Measurements from ENCODE around the gene SPINT4.
"Not testable (repeated sequence)": the region's sequence is repeated elsewhere in the genome, so short reads cannot be mapped to it uniquely, and the experiment has no call there.

The SPINT4 gene

GRCh38 chr20:45758096-45758495, 35.9 kb downstream of the SPINT4 start:
- no peak for TF ChIP-seq CTCF (IDR thresholded peaks at IDR 0.05; ENCODE audit: low read depth, low read length)
- H3K4me1 ChIP-seq = no peaks in the 10 kb centered on the region

GRCh38 chr20:45759921-45760320, 37.8 kb downstream of the SPINT4 start:
- H3K9me3 ChIP-seq; H3K4me1 ChIP-seq; H3K4me3 ChIP-seq (ENCODE audit: low read depth, low read length); H3K27me3 ChIP-seq; H3K36me3 ChIP-seq; DNase-seq: not testable (repeated sequence)

More at GRCh38 chr20:45758096-45758495, 35.9 kb downstream of the SPINT4 start:
- Histone ChIP-seq H3K9me3 (no peaks in the 10 kb centered on the region), H3K36me3 (no peaks in the 10 kb centered on the region), H3K27me3 (no peaks in the 10 kb centered on the region; the same call in 1 of the 2 replicates), H3K4me3 (ENCODE audit: low read depth, low read length) (no peak overlapping the region)
- no peak for DNase-seq

- H3K36me3 ChIP-seq; H3K4me1 ChIP-seq; DNase-seq; H3K9me3 ChIP-seq; H3K27me3 ChIP-seq; H3K4me3 ChIP-seq (ENCODE audit: low read depth, low read length): not testable (repeated sequence)
These were observed 39.8 kb downstream of the SPINT4 start for GRCh38 chr20:45761966-45762365.

- H3K4me1 ChIP-seq; H3K27me3 ChIP-seq; H3K4me3 ChIP-seq (ENCODE audit: low read depth, low read length); DNase-seq; H3K9me3 ChIP-seq; H3K36me3 ChIP-seq: not testable (repeated sequence)
These were observed 42.6 kb downstream of the SPINT4 start for GRCh38 chr20:45764618-45765282.

GRCh38 chr20:45765307-45765875, 43.2 kb downstream of the SPINT4 start:
- H3K4me1 ChIP-seq = no peaks in the 10 kb centered on the region
- no peak overlapping the region for H3K4me3 ChIP-seq (ENCODE audit: low read depth, low read length)
- H3K9me3 ChIP-seq = no peaks in the 10 kb centered on the region
- DNase-seq = no peak
- no peak for TF ChIP-seq CTCF (IDR thresholded peaks at IDR 0.05; ENCODE audit: low read depth, low read length)
- H3K36me3 ChIP-seq = no peaks in the 10 kb centered on the region
- H3K27me3 ChIP-seq = no peaks in the 10 kb centered on the region; the same call in 1 of the 2 replicates

- TF ChIP-seq CTCF (IDR thresholded peaks at IDR 0.05; ENCODE audit: low read depth, low read length) = no peak
- Histone ChIP-seq H3K27me3 (no peaks in the 10 kb centered on the region; the same call in 1 of the 2 replicates), H3K9me3 (no peaks in the 10 kb centered on the region), H3K36me3 (no peaks in the 10 kb centered on the region), H3K4me1 (peaks cover 2% of the 10 kb centered on the region; the same call in 1 of the 2 replicates), H3K4me3 (ENCODE audit: low read depth, low read length) (no peak overlapping the region)
- DNase-seq = no peak
These were observed 43.8 kb downstream of the SPINT4 start for GRCh38 chr20:45765980-45766379.

- TF ChIP-seq CTCF (IDR thresholded peaks at IDR 0.05; ENCODE audit: low read depth, low read length) = no peak
- peaks cover 8% of the 10 kb centered on the region; the same call in 1 of the 2 replicates for H3K4me1 ChIP-seq
- H3K36me3 ChIP-seq = no peaks in the 10 kb centered on the region
- H3K4me3 ChIP-seq (ENCODE audit: low read depth, low read length) = no peak overlapping the region
- no peaks in the 10 kb centered on the region for H3K9me3 ChIP-seq
- no peaks in the 10 kb centered on the region for H3K27me3 ChIP-seq
- DNase-seq = no peak
These were observed 46.3 kb downstream of the SPINT4 start for GRCh38 chr20:45768479-45768878.

Measured in BE2C (cell line).